ENCODE measurements around the gene ARHGEF11.

GRCh38 chr1:156959925-156960324 lies 85.6 kb downstream of the ARHGEF11 start:
- no peak for TF ChIP-seq SP1 (IDR thresholded peaks at IDR 0.05)
- no peak for TF ChIP-seq FOXA1 (IDR thresholded peaks at IDR 0.05)
- no peak for TF ChIP-seq FOXK2 (IDR thresholded peaks at IDR 0.05)
- no peak for TF ChIP-seq ZNF384 (IDR thresholded peaks at IDR 0.05)
